Ureter (tissue), 1 donor: Measurements from ENCODE around the gene ACACA. TPM values are rescaled to one million over a fixed set of nuclear protein-coding genes. Genes with fewer than 3 reads are reported as not detected.

Experiments
- DNase-seq: peaks from one replicate; pipeline ENCODE4 v3.0.0-alpha.2; 2020; ENCODE audit warnings: low spot score
- total RNA-seq: library from RNA; stranded (reverse); gene quantifications from one replicate; pipeline ENCODE4 v1.2.4, GENCODE V29; 2023
- donor health status: DM: yes; HTN: yes; CAD: no.

Gene ACACA
- total RNA-seq, 1 donor from 2014 or later = 159 TPM

- no peak for DNase-seq
Measured at GRCh38 chr17:37231887-37232286, 174.7 kb downstream of the ACACA start.

- DNase-seq = no peak
Measured at GRCh38 chr17:37230633-37231032, 176.0 kb downstream of the ACACA start.

GRCh38 chr17:37225465-37225864 lies 181.2 kb downstream of the ACACA start:
- DNase-seq = no peak

- DNase-seq = no peak
Measured at GRCh38 chr17:37221865-37222264, 184.8 kb downstream of the ACACA start.

GRCh38 chr17:37220607-37220953 lies 186.1 kb downstream of the ACACA start:
- no peak for DNase-seq

GRCh38 chr17:37219876-37220606 lies 186.6 kb downstream of the ACACA start:
- DNase-seq = no peak

GRCh38 chr17:37218849-37219248 lies 187.8 kb downstream of the ACACA start:
- DNase-seq = no peak

GRCh38 chr17:37214416-37214815 lies 192.2 kb downstream of the ACACA start:
- no peak for DNase-seq

GRCh38 chr17:37213927-37214326 lies 192.7 kb downstream of the ACACA start:
- no peak for DNase-seq

- DNase-seq = no peak
Measured at GRCh38 chr17:37212179-37212578, 194.5 kb downstream of the ACACA start.

- no peak for DNase-seq
Measured at GRCh38 chr17:37211136-37211535, 195.5 kb downstream of the ACACA start.

GRCh38 chr17:37207103-37207502 lies 199.5 kb downstream of the ACACA start:
- DNase-seq = no peak

- no peak for DNase-seq
Measured at GRCh38 chr17:37206299-37206698, 200.3 kb downstream of the ACACA start.

GRCh38 chr17:37200497-37200896 lies 206.1 kb downstream of the ACACA start:
- DNase-seq = no peak

- no peak for DNase-seq
Measured at GRCh38 chr17:37197336-37197735, 209.3 kb downstream of the ACACA start.

GRCh38 chr17:37194208-37194607 lies 212.4 kb downstream of the ACACA start:
- DNase-seq = no peak

- no peak for DNase-seq
Measured at GRCh38 chr17:37191219-37191618, 215.4 kb downstream of the ACACA start.

GRCh38 chr17:37190493-37190892 lies 216.1 kb downstream of the ACACA start:
- DNase-seq = no peak

- no peak for DNase-seq
Measured at GRCh38 chr17:37188157-37188556, 218.5 kb downstream of the ACACA start.

GRCh38 chr17:37187262-37187661 lies 219.4 kb downstream of the ACACA start:
- DNase-seq = no peak

GRCh38 chr17:37182786-37183465 lies 223.7 kb downstream of the ACACA start:
- DNase-seq = no peak

GRCh38 chr17:37180376-37180775 lies 226.3 kb downstream of the ACACA start:
- no peak for DNase-seq

- no peak for DNase-seq
Measured at GRCh38 chr17:37179893-37180292, 226.7 kb downstream of the ACACA start.
